Measurements from ENCODE around the gene RAP1A. TPM values are rescaled to one million over a fixed set of nuclear protein-coding genes. Genes with fewer than 3 reads are reported as not detected.
"Not testable (repeated sequence)": the region's sequence is repeated elsewhere in the genome, so short reads cannot be mapped to it uniquely, and the experiment has no call there.

Gene RAP1A
- total RNA-seq, 1 donor from 2014 or later, result 97.2 TPM

GRCh38 chr1:111620441-111620971 lies 917 bp downstream of the RAP1A start:
- no peak for DNase-seq
- ATAC-seq (ENCODE audit: poor library complexity), result no peak
- intact Hi-C loops (cut with DNase I), result no loop called here

- intact Hi-C loops (cut with DNase I), result no loop called here
- ATAC-seq (ENCODE audit: poor library complexity) (no peak), DNase-seq (no peak)
Observed at GRCh38 chr1:111621050-111621449, 1.5 kb downstream of the RAP1A start.

- intact Hi-C loops (cut with DNase I), result no loop called here
- ATAC-seq (ENCODE audit: poor library complexity) (no peak), DNase-seq (no peak)
Observed at GRCh38 chr1:111622166-111622565, 2.6 kb downstream of the RAP1A start.

DNA sequence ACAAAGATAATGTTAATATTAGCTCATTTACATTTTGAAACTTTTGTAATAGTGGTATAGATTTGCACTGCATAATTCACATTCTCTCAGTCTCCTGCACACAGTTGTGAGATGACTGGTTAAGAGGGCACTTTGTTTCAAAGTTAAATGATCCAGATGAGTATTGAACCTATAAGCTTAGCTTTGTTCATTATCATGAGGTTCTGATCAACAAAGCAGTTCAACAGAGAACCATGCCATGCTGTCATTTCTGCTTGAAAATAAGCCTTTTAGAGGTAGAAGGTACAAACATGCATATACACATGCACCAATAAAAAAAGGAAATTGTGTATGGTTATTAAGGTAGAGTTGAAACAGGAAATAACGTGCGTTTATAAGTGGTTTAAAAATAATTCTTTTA lies 4.8 kb downstream of the RAP1A start:
- intact Hi-C loops (cut with DNase I), result no loop called here
- no peak for ATAC-seq (ENCODE audit: poor library complexity)
- no peak for DNase-seq

- DNase-seq (no peak), ATAC-seq (ENCODE audit: poor library complexity) (no peak)
- intact Hi-C loops (cut with DNase I), result no loop called here
Observed at GRCh38 chr1:111625276-111625675, 5.7 kb downstream of the RAP1A start.

GRCh38 chr1:111628153-111628552 lies 8.6 kb downstream of the RAP1A start:
- DNase-seq (no peak), ATAC-seq (ENCODE audit: poor library complexity) (no peak)
- intact Hi-C loops (cut with DNase I), result no loop called here

GRCh38 chr1:111629190-111629954 lies 9.8 kb downstream of the RAP1A start:
- intact Hi-C loops (cut with DNase I), result no loop called here
- ATAC-seq (ENCODE audit: poor library complexity) (no peak), DNase-seq (no peak)

- ATAC-seq (ENCODE audit: poor library complexity), result no peak
- DNase-seq, result no peak
- intact Hi-C loops (cut with DNase I), result no loop called here
Observed at GRCh38 chr1:111630567-111630966, 11.0 kb downstream of the RAP1A start.

- no peak for DNase-seq
- no peak for ATAC-seq (ENCODE audit: poor library complexity)
- intact Hi-C loops (cut with DNase I), result no loop called here
Observed at GRCh38 chr1:111631502-111631901, 11.9 kb downstream of the RAP1A start.

- ATAC-seq (ENCODE audit: poor library complexity); intact Hi-C loops (cut with DNase I); DNase-seq: not testable (repeated sequence)
Observed at GRCh38 chr1:111632771-111633170, 13.2 kb downstream of the RAP1A start.

DNA sequence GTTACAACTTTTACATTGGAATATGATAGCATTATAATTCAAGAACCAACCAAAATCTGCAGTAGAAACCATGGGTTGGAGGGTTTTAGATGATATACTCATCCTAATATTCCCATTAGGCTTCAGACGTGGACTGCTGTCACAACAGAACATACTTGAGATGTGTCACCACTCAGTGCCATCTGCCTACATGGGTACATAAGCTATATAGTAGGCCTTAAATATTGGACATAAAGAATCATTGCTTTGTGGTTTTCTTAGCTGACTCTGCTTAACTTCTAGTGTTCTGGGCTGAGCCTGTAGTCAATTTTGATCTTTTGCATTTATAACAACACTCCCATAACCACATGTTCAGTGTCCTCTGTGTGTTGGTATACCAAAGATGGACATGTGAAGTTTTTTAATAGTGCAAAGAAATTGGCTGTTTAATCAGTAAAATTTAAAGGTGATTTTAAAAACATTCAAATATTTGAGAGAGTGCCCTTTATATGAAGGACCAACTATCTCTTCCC lies 14.2 kb downstream of the RAP1A start:
- intact Hi-C loops (cut with DNase I), result no loop called here
- ATAC-seq (ENCODE audit: poor library complexity) (no peak), DNase-seq (no peak)

DNA sequence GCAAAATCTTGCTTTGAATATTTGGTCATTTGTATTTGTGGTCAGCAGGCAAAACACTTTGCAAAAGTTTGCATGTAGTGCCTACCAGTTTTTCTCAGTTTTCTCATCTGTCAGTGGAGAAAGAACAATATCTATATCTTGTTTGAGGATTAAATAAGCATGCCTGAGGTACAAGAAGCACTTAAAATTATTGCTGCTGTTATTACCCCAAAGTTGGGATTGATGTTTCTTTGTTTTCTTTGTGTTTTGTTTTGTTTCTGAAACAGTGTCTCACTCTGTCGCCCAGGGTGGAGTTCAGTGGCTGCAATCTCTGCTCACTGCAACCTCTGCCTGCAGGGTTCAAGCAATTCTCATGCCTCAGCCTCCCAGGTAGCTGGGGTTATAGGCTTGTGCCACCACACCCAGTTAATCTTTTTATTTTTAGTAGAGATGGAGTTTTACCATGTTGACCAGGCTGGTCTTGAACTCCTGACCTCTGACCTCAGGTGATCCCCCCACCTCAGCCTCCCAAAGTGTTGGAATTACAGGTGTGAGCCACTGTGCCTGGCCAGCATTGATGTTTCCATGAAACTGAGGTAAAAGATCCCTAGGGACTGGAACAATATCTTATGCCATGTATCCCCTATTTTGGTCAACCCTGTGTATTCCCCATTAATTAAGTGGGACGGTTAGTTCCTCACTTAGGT lies 15.9 kb downstream of the RAP1A start:
- no peak for ATAC-seq (ENCODE audit: poor library complexity)
- DNase-seq, result no peak
- intact Hi-C loops (cut with DNase I), result no loop called here

GRCh38 chr1:111638320-111638719 lies 18.7 kb downstream of the RAP1A start:
- DNase-seq (no peak), ATAC-seq (ENCODE audit: poor library complexity) (no peak)
- intact Hi-C loops (cut with DNase I), result no loop called here

DNA sequence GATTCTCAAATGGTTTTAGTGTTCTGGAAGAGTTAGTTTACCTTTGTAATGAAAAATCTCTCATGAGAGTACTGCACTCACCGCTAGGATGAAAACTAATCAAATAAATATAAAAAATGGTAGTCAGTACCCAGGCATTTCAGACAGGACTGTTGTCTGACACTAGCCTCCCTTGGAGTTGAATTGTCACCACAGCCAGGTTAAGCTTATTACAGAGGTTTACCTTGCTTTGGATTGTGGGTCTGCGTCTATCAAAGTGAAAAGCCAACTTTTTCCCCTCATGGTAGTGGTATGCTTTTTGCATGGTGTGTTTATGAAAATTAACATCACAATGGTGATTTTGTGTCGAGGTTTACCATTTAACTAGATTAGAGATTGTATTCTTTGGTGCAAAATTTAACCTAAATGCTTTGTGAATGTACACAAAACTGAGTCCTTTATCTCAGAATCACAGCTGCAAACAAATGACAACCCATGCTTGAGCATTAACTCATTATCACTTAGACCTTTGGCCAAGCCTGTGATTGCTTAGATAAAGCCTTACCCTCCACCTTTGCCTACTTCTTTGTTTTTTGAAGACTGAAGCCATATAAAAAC lies 20.1 kb downstream of the RAP1A start:
- ATAC-seq (ENCODE audit: poor library complexity) (no peak), DNase-seq (no peak)
- intact Hi-C loops (cut with DNase I), result no loop called here

GRCh38 chr1:111643097-111643496 lies 23.5 kb downstream of the RAP1A start:
- DNase-seq (no peak), ATAC-seq (ENCODE audit: poor library complexity) (no peak)
- intact Hi-C loops (cut with DNase I), result no loop called here

- ATAC-seq (ENCODE audit: poor library complexity), result no peak
- DNase-seq, result no peak
- intact Hi-C loops (cut with DNase I), result no loop called here
Observed at GRCh38 chr1:111643696-111644095, 24.1 kb downstream of the RAP1A start.

DNA sequence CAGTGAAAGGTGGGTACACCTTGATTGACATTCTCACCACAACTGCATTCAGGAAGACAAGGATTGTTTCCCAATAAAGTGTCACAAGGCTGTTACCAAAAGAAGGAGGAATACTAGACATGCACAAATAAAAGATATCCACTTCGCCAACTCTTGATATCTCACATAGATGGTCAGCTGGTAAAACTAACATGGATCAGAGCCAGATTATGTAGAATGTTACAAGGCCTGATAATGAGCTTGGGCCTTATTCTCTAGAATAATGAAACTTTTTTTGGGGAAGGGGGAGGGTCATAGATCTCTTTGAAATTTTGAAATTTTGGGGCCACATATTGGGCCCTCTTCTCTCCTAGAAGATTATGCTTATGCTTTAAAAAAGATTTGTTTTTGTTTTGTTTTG lies 24.9 kb downstream of the RAP1A start:
- no peak for DNase-seq
- intact Hi-C loops (cut with DNase I), result no loop called here

DNA sequence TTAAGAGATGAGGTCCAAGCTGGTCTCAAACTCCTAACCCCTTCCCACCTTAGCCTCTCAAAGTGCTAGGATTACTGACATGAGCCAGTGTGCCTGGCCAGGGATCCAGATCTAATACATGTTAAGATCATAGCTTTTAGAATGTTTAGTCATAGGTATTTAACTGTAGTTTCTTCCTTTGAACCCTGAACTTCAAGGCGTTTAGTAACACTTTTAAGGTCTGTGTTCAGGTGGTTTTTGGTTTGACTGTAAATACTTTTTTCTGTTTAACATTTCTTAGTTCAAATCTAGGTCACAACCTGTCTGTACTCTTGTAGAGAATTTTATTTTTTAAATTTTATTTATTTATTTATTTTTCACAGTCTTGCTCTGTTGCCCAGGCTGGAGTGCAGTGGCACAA lies 28.1 kb downstream of the RAP1A start:
- ATAC-seq (ENCODE audit: poor library complexity), result no peak
- no peak for DNase-seq
- intact Hi-C loops (cut with DNase I), result no loop called here

More for the DNA sequence above, 24.9 kb downstream of the RAP1A start:
- no peak for ATAC-seq (ENCODE audit: poor library complexity)

DNA sequence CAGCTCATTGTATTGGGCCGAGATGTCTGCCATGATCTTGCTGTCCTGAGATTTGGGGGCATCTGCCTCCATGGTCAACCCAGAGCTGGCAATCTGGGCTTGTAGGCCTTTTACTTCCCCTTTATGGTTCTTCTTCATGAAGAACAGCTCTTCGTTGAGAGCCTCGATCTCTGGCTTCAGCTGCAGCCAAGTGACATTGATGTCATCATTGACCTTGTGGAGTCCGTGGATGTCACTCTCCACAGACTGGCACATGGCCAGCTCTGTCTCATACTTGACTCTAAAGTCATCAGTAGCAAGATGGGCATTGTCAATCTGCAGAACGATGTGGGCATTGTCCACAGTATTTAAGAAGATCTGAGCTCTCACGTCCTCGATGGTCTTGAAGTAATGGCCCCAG lies 29.2 kb downstream of the RAP1A start:
- DNase-seq (no peak), ATAC-seq (ENCODE audit: poor library complexity) (peak; percentile 18)
- intact Hi-C loops (cut with DNase I), result no loop called here

DNA sequence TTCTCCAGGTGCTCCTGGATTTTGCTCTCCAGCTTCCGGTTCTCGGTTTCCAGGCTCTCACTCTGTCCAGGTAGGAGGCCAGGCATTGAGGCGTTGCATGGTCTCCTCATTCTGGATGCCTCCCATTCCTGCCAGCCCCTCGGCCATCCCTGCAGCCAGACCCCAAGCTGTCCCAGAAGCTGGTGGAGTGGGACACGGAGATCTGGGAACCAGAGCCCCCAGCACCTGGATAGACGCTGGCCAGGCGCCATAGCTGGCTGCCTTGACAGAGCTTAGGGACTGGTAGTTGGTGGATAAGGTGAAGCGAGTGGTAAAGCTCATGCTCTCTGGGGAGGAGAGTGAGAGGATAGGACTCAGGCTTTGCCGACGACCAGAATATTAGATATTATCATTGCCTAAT lies 29.6 kb downstream of the RAP1A start:
- DNase-seq (no peak), ATAC-seq (ENCODE audit: poor library complexity) (no peak)
- intact Hi-C loops (cut with DNase I), result no loop called here

Measured in Right ventricle myocardium superior (tissue), 1 donor.